Activated CD8-positive, alpha-beta T cell treated with anti-CD3 and anti-CD28 coated beads for 36 hours (primary cell): Measurements from ENCODE around the gene OSBPL5. TPM values are rescaled to one million over a fixed set of nuclear protein-coding genes. Genes with fewer than 3 reads are reported as not detected.

ENCODE experiments used
- ATAC-seq: fragments of 200-7000 bp; cut with Tn5 transposase; one replicate; pipeline ENCODE4 v1.10.0; 2021; ENCODE audit warnings: mild to moderate bottlenecking, moderate library complexity
- CTCF ChIA-PET: fragments of 350-600 bp; sonication (Branson Sonifier 250); formaldehyde crosslinking; loops from one replicate; lab custom pipeline; 2021; ENCODE audit warnings: antibody characterized with exemption; lab: Charles Lee
- POLR2A ChIA-PET: fragments of 350-600 bp; sonication (Branson Sonifier 250); formaldehyde crosslinking; loops from one replicate; lab custom pipeline; 2021; ENCODE audit warnings: antibody characterized with exemption; lab: Charles Lee
- DNase-seq: peaks from one replicate; pipeline ENCODE4 v3.0.0-alpha.2; 2020
- H3K27ac Mint-ChIP-seq: one replicate; pipeline ENCODE4 v1.8.0; 2021; ENCODE audit warnings: mild to moderate bottlenecking, mixed read lengths
- H3K27me3 Mint-ChIP-seq: one replicate; pipeline ENCODE4 v1.8.0; 2021; ENCODE audit warnings: mixed read lengths
- H3K36me3 Mint-ChIP-seq: one replicate; pipeline ENCODE4 v1.8.0; 2021; ENCODE audit warnings: low read depth, mixed read lengths
- H3K4me1 Mint-ChIP-seq: one replicate; pipeline ENCODE4 v1.8.0; 2021; ENCODE audit warnings: low read depth, mixed read lengths
- H3K4me3 Mint-ChIP-seq: one replicate; pipeline ENCODE4 v1.8.0; 2021; ENCODE audit warnings: mild to moderate bottlenecking, moderate library complexity, mixed read lengths
- H3K9me3 Mint-ChIP-seq: one replicate; pipeline ENCODE4 v1.8.0; 2021; ENCODE audit warnings: mixed read lengths
- CTCF ChIP-seq: fragments of 200-600 bp; IDR thresholded peaks from one replicate; pipeline ENCODE4 v1.8.0; 2022; ENCODE audit warnings: antibody characterized with exemption, mild to moderate bottlenecking
- intact Hi-C: fragments of 100-400 bp; cut with micrococcal nuclease; formaldehyde crosslinking; loops from one replicate; pipeline ENCODE4 v1.10.0; 2022
- total RNA-seq, 2 experiments: library from RNA; stranded (reverse); gene quantifications; one replicate each; pipeline ENCODE4 v1.2.3, GENCODE V29; 2021

The OSBPL5 gene
- total RNA-seq, 2 experiments from 2014 or later, result 4.8 to 5.9 TPM

DNA sequence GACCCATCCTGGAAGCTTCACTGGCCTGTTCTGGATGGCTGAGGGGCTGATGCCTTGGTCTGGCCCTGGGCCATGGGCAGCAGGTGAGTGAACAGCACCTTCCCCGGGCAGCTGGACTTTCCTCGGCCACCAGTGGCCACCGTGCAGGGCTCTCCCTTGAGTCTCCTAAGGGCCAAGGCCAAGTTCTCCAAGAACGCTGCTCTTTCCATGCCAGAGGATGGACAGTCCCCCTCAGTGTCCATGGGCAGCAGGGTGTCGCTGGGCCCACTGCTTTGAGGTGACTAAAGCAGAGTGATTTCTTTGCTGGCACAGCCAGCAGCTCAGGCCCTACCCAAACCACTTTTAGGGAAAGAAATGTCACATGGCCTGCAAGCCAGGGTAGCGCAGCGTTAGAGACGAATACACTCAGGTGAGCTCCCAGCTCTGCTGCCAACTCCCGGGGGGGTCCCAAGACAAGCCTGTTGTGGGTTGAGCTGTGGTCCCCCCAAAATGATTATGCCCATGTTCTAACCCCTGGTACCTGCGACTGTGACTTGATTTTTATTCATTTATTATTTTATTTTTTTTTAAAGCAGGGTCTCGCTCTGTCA, 104.6 kb downstream of the OSBPL5 start:
- Mint-ChIP-seq H3K9me3 (no peaks in the 10 kb centered on the region), H3K27ac (no peak overlapping the region), H3K4me1 (peaks cover 13% of the 10 kb centered on the region), H3K36me3 (peaks cover 4% of the 10 kb centered on the region), H3K4me3 (no peak overlapping the region), H3K27me3 (peaks cover 10% of the 10 kb centered on the region)
- no peak for TF ChIP-seq CTCF
- intact Hi-C loops, result no loop called here
- no peak for ATAC-seq
- POLR2A ChIA-PET, result no interaction called here
- CTCF ChIA-PET, result interaction anchor here (1.4 kb wide), 1 partner anchor 31 kb away, joined by 3 read pairs; no protein-coding TSS in a partner anchor
- no peak for DNase-seq

- DNase-seq (no peak), ATAC-seq (no peak)
- Mint-ChIP-seq H3K4me3 (peak overlapping the region; percentile 40), H3K9me3 (no peaks in the 10 kb centered on the region), H3K27ac (no peak overlapping the region), H3K27me3 (peaks cover 4% of the 10 kb centered on the region), H3K36me3 (peaks cover 12% of the 10 kb centered on the region), H3K4me1 (peaks cover 26% of the 10 kb centered on the region)
- intact Hi-C loops, result no loop called here
- ChIA-PET CTCF (interaction anchor here (1.3 to 1.5 kb wide), 2 partner anchors 33 to 86 kb away, joined by 3 to 4 read pairs; no protein-coding TSS in a partner anchor), POLR2A (interaction anchor here (1.0 kb wide), 1 partner anchor 22 kb away, joined by 3 read pairs; no protein-coding TSS in a partner anchor)
- TF ChIP-seq CTCF, result no peak
Observed at GRCh38 chr11:3058753-3059664, 106.1 kb downstream of the OSBPL5 start.

DNA sequence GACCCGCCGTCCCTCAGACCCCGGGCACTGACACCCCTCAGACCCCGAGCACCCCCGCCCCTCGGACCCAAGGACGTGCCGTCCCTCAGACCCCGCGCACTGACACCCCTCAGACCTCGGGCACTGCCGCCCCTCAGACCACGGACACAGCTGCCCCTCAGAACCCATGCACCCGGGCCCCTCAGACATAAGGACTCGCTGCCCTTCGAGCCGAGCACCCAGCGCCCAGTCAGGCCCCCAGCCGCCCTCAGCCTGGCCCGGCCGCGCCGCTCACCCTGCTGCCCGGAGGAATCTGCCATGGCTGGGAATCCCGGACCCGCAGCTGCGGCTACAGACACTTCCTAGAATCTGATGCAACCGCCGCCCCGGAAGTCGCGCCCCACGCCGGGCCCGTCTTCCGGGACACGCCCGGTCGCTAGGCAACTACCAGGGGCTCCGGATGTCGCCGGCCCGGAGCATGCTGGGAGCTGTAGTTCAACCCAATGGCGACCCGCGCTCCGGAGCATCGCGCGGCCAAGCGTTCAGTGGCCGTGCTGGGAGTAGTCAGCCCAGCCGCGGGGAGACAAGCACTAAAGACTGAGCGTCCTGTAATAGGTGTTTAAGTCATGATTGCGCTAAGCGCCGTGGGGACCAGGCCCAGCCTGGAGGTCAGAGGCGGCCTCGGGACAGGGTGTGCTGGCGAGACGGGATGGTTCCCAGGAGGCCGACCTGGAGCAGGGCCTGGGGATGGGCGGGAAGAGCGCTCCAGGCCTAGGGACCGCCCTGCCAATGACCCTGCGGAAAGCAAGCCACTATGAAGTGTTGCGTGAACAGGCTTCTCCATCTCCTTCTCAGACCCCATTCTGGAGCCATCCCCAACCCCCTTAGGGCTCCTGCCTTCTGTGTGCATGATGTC, 107.8 kb downstream of the OSBPL5 start, which contains the start of gene CARS1:
CARS1 (minus strand) TSS at position 355 of the 895 bp plus-strand sequence; CDS start at position 299, 56 bp downstream.
- Mint-ChIP-seq H3K36me3 (peaks cover 20% of the 10 kb centered on the region), H3K4me1 (peaks cover 37% of the 10 kb centered on the region), H3K9me3 (no peaks in the 10 kb centered on the region), H3K4me3 (peak within 1 kb of the TSS; percentile 91), H3K27me3 (peaks cover 1% of the 10 kb centered on the region), H3K27ac (peak within 1 kb of the TSS; percentile 90)
- TF ChIP-seq CTCF, result no peak
- DNase-seq (peak; percentile 96), ATAC-seq (peak; percentile 98)
- ChIA-PET CTCF (interaction anchor here (0.9 to 2.0 kb wide), 4 partner anchors 19 to 67 kb away, joined by 3 to 11 read pairs (median 4); no protein-coding TSS in a partner anchor), POLR2A (interaction anchor here (1.0 to 2.1 kb wide), 7 partner anchors 10 to 756 kb away, joined by 3 to 9 read pairs (median 4); partner anchors contain the start of genes C11orf21 and TSPAN32)
- intact Hi-C loops, result no loop called here

DNA sequence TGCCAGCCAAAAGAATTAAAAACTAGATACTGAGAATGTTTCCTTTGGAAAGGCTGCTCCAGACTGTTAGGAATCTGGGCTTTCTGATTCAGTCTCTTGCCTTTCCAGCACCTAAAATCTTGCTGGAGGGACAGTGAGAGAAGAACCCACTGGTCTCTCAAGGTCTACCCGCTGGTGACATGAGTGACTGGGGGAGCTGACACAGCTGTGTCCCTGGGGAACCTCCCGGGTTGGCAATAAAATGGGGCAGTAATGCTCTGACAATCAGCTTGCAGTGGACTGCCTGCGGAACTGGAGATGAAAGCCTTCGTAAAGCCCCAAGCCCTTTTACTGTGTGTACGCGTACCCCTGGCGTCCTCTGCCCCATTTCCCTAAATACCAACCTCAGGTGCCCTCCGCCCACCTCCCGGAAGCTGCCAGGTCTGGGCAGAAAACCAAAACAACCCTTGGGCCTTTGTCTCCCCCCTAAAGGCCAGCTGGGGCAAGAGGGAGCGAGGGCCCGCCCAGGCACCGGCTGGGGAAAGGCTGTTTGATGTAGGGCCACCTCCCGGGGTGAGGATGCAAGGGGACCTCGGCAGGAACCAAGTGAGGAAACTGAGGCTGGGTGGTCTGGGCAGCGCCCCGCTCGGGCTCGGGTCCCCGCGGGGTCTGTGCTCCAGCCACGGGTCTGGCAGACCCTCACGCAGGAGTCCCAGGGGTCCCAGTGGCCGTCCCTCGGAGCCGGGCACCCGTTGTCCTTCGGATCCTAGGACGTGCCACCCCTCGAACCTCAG, 108.6 kb downstream of the OSBPL5 start:
- no peaks in the 10 kb centered on the region for H3K9me3 Mint-ChIP-seq
- POLR2A ChIA-PET, result interaction anchor here (1.0 to 2.1 kb wide), 7 partner anchors 10 to 755 kb away, joined by 3 to 9 read pairs (median 4); partner anchors contain the start of genes C11orf21 and TSPAN32
- intact Hi-C loops, result no loop called here
- peaks cover 1% of the 10 kb centered on the region for H3K27me3 Mint-ChIP-seq
- peak; percentile 70 for DNase-seq
- no peak for TF ChIP-seq CTCF
- CTCF ChIA-PET, result interaction anchor here (0.9 to 2.0 kb wide), 4 partner anchors 18 to 66 kb away, joined by 3 to 11 read pairs (median 4); no protein-coding TSS in a partner anchor
- H3K36me3 Mint-ChIP-seq, result peaks cover 20% of the 10 kb centered on the region
- no peak for ATAC-seq
- peak overlapping the region; percentile 91 for H3K4me3 Mint-ChIP-seq
- peaks cover 40% of the 10 kb centered on the region for H3K4me1 Mint-ChIP-seq
- H3K27ac Mint-ChIP-seq, result peak overlapping the region; percentile 90
